GM12878 (cell line): Measurements from ENCODE around the gene PIGL. TPM values are rescaled to one million over a fixed set of nuclear protein-coding genes. Genes with fewer than 3 reads are reported as not detected.

Source experiments
- CBX3 ChIP-seq: fragments of 200-600 bp; sonication (generic); IDR thresholded peaks from 2 replicates; pipeline ENCODE4 v1.6.1; 2016; ENCODE audit warnings: low read depth, borderline replicate concordance
- CEBPB ChIP-seq, 2 experiments: fragments of 150-350 bp in 1 of 2; IDR thresholded peaks; 2 replicates each; pipeline ENCODE4 v1.6.1; 2012 to 2014; ENCODE audit warnings: low read depth in 2 of 2, low read length in 2 of 2, borderline replicate concordance in 1 of 2, inconsistent platforms in 1 of 2
- CREM ChIP-seq: IDR thresholded peaks from 2 replicates; pipeline ENCODE4 v1.6.1; 2014; ENCODE audit warnings: antibody characterized with exemption, low read depth
- ETV6 ChIP-seq, 2 experiments: fragments of 450-650 bp in 1 of 2; IDR thresholded peaks in 1 of 2; conservative IDR thresholded peaks in 1 of 2; 2 replicates each; pipeline ENCODE4 v1.6.1; 2014; ENCODE audit warnings: antibody characterized with exemption in 1 of 2, borderline replicate concordance in 1 of 2, low read depth in 1 of 2, mild to moderate bottlenecking in 1 of 2, moderate library complexity in 1 of 2
- HDAC2 ChIP-seq: fragments of 200-600 bp; sonication (generic); IDR thresholded peaks from 2 replicates; pipeline ENCODE4 v1.6.1; 2017
- MEF2B ChIP-seq: fragments of 450-650 bp; IDR thresholded peaks from 2 replicates; pipeline ENCODE4 v1.6.1; 2018; ENCODE audit warnings: mild to moderate bottlenecking, moderate library complexity; ENCODE audit not compliant: partially characterized antibody, poor library complexity, severe bottlenecking
- MTA3 ChIP-seq: IDR thresholded peaks from 2 replicates; pipeline ENCODE4 v1.6.1; 2012; ENCODE audit warnings: low read length, inconsistent platforms, borderline replicate concordance
- MYB ChIP-seq: fragments of 150-350 bp; IDR thresholded peaks from 2 replicates; pipeline ENCODE4 v1.6.1; 2014; ENCODE audit warnings: mild to moderate bottlenecking, low read depth, low read length, borderline replicate concordance
- NBN ChIP-seq: fragments of 450-650 bp; IDR thresholded peaks from 2 replicates; pipeline ENCODE4 v1.6.1; 2016
- NFYB ChIP-seq: IDR thresholded peaks from 2 replicates; pipeline ENCODE4 v1.6.1; 2011; ENCODE audit warnings: low read depth, mild to moderate bottlenecking, low read length, improper control_type of control experiment, moderate library complexity; ENCODE audit not compliant: insufficient read depth
- POLR2AphosphoS5 ChIP-seq: IDR thresholded peaks from 2 replicates; pipeline ENCODE4 v1.6.1; 2011; ENCODE audit warnings: mild to moderate bottlenecking, low read length, inconsistent platforms
- RAD51 ChIP-seq: fragments of 450-650 bp; IDR thresholded peaks from 2 replicates; pipeline ENCODE4 v1.6.1; 2016; ENCODE audit warnings: moderate library complexity, mild to moderate bottlenecking, inconsistent platforms
- RCOR1 ChIP-seq: conservative IDR thresholded peaks from 2 replicates; pipeline ENCODE4 v1.6.1; 2012; ENCODE audit warnings: low read depth, low read length, improper control_type of control experiment
- SMAD5 ChIP-seq: IDR thresholded peaks from 2 replicates; pipeline ENCODE4 v1.6.1; 2016; ENCODE audit warnings: antibody characterized with exemption, low read depth
- TBL1XR1 ChIP-seq: IDR thresholded peaks from 2 replicates; pipeline ENCODE4 v1.6.1; 2012; ENCODE audit warnings: low read depth, low read length, improper control_type of control experiment
- ZNF207 ChIP-seq: fragments of 450-650 bp; IDR thresholded peaks from 2 replicates; pipeline ENCODE4 v1.6.1; 2014; ENCODE audit warnings: antibody characterized with exemption, mild to moderate bottlenecking, borderline replicate concordance
- polyA plus RNA-seq, 11 experiments: library from polyadenylated mRNA; depleted of rRNA in 4 of 11; unstranded in 6 of 11; stranded (reverse) in 5 of 11; fragments of >200 nt; fragmentation: Nextera tagmentation in 4 of 11; fragmentation: Illumina TruSeq in 1 of 11; extraction: Ambion mirVana in 4 of 11; extraction: Trizol in 1 of 11; gene quantifications; 1 replicate in 1 of 11; 2 replicates in 10 of 11; pipeline versions ENCODE4 v1.2.1 to v1.2.3, GENCODE V29; 2011 to 2016; ENCODE audit warnings: inconsistent platforms in 2 of 11, missing spikeins in 2 of 11, low read depth in 1 of 11
- total RNA-seq, 4 experiments: library from RNA; depleted of rRNA in 3 of 4; stranded (reverse); fragments of >200 nt in 3 of 4; fragmentation: Illumina TruSeq in 1 of 4; extraction: Trizol in 1 of 4; gene quantifications; 2 replicates each; pipeline versions ENCODE4 v1.2.1 to v1.2.3, GENCODE V29; 2013 to 2021
- TF ChIP-seq, protein P1 (sequence below): fragments of 150-350 bp; IDR thresholded peaks from 2 replicates; pipeline ENCODE4 v1.6.1; 2014; ENCODE audit warnings: mild to moderate bottlenecking, low read depth, low read length
- TF ChIP-seq, protein P2 (sequence below): fragments of 450-650 bp; formaldehyde crosslinking; IDR thresholded peaks from 2 replicates; pipeline ENCODE4 v1.4.0; 2022; ENCODE audit warnings: mild to moderate bottlenecking, moderate library complexity

PIGL gene
- total and polyA plus RNA-seq, 10 of the 15 experiments (the other 5 are each of a cell fraction or from before 2014, with no cell fraction given) = 25.9 to 52.5 (median 30.2) TPM

DNA sequence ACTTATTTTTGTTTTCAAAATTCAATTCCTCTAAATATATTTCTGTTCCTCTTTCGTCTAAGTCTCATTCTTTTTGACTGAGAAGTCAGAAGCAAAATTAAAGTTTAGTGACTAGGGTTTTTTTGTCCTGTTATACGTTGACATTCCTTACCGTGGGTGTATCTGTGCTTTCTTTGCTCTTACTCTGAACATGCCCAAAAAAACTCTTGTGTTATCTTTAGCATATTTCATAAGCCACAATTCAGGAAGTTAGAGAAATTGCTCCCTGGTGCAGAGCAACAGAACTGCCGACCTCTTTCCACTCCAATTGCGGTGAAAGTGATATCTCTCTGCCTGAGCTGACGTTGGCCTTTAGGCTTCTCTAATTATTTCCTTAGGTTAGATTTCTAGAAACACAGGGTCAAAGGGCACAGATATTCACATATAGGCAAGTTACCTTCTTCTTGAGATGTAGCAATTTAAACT, 70.6 kb downstream of the PIGL start (continued):
- TF ChIP-seq ETV6 (conservative IDR thresholded peaks at IDR 0.05 in 1 of 2, IDR thresholded peaks at IDR 0.05 in 1 of 2; ENCODE audit: borderline replicate concordance in 1 of 2, low read depth in 1 of 2) (no peak), CEBPB (IDR thresholded peaks at IDR 0.05; ENCODE audit: borderline replicate concordance in 1 of 2, low read depth in 2 of 2, low read length in 2 of 2) (0 out of 4 replicates have a peak, but pooled peaks of 1 of the 2 experiments have one; percentile 59), POLR2AphosphoS5 (no peak), CBX3 (no peak), RCOR1 (no peak), TBL1XR1 (no peak), CREM (no peak), HDAC2 (no peak), MEF2B (peak; percentile 7), NBN (0 out of 2 replicates have a peak, but pooled peaks have one; percentile 13), MTA3 (peak; percentile 57; the same call in 1 of the 2 replicates), MYB (no peak), RAD51 (peak; percentile 15; the same call in 1 of the 2 replicates), NFYB (no peak), ZNF207 (no peak), SMAD5 (no peak)
- TF ChIP-seq, protein P1, sequence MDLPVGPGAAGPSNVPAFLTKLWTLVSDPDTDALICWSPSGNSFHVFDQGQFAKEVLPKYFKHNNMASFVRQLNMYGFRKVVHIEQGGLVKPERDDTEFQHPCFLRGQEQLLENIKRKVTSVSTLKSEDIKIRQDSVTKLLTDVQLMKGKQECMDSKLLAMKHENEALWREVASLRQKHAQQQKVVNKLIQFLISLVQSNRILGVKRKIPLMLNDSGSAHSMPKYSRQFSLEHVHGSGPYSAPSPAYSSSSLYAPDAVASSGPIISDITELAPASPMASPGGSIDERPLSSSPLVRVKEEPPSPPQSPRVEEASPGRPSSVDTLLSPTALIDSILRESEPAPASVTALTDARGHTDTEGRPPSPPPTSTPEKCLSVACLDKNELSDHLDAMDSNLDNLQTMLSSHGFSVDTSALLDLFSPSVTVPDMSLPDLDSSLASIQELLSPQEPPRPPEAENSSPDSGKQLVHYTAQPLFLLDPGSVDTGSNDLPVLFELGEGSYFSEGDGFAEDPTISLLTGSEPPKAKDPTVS = no peak
- TF ChIP-seq, protein P2, sequence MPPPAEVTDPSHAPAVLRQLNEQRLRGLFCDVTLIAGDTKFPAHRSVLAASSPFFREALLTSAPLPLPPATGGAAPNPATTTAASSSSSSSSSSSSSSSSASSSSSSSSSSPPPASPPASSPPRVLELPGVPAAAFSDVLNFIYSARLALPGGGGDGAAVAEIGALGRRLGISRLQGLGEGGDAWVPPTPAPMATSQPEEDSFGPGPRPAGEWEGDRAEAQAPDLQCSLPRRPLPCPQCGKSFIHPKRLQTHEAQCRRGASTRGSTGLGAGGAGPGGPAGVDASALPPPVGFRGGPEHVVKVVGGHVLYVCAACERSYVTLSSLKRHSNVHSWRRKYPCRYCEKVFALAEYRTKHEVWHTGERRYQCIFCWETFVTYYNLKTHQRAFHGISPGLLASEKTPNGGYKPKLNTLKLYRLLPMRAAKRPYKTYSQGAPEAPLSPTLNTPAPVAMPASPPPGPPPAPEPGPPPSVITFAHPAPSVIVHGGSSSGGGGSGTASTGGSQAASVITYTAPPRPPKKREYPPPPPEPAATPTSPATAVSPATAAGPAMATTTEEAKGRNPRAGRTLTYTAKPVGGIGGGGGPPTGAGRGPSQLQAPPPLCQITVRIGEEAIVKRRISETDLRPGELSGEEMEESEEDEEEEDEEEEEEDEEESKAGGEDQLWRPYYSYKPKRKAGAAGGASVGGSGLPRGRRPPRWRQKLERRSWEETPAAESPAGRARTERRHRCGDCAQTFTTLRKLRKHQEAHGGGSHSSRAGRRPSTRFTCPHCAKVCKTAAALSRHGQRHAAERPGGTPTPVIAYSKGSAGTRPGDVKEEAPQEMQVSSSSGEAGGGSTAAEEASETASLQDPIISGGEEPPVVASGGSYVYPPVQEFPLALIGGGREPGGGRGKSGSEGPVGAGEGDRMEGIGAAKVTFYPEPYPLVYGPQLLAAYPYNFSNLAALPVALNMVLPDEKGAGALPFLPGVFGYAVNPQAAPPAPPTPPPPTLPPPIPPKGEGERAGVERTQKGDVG (CRISPR knock-in tag) = no peak
